Tracheal epithelial cell (primary cell): ENCODE results near the gene CCDC13. TPM values are rescaled to one million over a fixed set of nuclear protein-coding genes. Genes with fewer than 3 reads are reported as not detected.

Experiments used
- total RNA-seq: library from RNA; depleted of rRNA; stranded (reverse); fragments of >200 nt; gene quantifications from 2 replicates; pipeline ENCODE4 v1.2.1, GENCODE V29; 2014

Gene CCDC13, protein sequence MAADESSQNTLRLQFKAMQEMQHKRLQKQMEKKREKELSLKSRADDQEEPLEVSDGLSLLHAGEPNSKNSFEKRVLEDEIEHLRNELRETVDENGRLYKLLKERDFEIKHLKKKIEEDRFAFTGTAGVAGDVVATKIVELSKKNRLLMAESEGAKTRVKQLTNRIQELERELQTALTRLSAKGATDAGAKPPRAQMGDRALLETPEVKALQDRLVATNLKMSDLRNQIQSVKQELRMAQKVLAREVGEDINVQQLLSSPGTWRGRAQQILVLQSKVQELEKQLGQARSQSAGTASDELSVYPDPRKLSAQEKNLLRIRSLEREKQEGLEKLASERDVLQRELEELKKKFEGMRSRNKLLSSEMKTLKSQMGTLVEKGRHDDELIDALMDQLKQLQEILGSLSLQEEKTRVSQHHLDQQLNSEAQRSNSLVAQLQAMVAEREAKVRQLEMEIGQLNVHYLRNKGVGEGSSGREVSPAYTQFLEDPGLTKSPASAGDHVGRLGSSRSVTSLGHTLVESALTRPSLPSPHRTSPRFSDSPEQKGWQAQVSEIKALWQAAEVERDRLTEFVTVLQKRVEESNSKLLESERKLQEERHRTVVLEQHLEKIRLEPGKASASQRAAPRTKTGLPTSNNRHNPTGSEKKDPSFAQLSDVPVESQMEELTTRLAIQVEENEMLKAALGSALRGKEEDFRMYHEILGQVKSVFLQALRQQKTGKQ
- total RNA-seq, result under 0.01 and 0.64 TPM in 2 replicates

DNA sequence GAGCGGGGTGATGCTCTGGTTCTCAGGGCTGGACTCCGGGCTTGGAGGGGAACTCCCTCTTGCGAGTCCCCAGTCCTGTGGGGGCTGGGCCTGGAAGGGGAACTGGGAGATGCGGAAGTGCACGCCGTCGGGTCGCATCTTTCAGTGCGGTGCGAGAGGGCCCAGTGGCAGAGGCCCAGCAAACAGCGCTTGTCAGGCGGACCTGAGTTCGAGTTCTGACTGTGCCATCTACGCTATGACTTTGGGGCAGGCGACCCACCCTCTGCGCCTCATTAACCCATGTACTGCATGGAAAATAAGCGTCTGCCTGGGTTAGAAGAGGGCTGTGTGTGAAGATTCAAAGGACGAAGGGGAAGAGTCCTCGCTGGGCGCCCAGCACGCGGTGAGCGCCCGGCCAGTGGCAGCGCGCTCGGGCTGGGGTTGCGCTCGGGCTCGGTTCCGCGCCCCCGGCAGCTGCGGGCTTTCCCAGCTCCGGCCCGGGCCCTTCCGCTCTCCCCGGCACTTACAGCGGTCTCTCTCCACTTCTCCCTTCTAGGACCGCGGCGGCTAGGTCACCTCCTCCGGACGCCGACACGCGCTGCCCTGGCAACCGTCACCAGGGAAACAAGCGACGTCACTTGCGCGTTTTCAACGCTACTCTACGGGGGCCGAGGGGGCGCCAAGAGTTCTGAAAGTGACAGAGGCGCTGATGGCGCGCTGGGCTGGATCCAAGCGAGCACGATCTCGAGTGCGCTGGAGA lies at the start of gene CCDC13:
CCDC13 (minus strand) TSS at position 584 of the 739 bp plus-strand sequence. CDS start 14,908 bp downstream, outside the sequence.

DNA sequence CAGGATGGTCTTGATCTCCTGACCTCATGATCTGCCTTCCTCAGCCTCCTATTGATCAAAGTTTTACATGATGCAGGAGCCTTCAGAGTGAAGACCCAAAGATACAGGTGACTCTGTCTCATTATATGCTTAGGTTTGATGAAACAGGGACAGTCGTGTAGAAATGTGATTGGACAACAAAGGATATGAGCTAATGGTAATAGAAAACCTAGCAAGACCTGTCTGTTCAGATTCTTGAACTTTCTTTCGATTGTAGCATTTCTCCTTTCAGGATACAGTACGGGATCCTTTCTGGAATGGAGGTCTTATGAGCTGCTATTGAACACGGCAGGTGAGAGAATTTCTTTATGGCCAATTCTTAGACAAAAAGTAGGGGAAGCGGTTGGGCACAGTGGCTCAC lies 36.1 kb upstream of the CCDC13 start, which contains the start of gene ACKR2:
ACKR2 (plus strand) TSS at position 244 of the 400 bp plus-strand sequence. CDS start 55,058 bp downstream, outside the sequence.

DNA sequence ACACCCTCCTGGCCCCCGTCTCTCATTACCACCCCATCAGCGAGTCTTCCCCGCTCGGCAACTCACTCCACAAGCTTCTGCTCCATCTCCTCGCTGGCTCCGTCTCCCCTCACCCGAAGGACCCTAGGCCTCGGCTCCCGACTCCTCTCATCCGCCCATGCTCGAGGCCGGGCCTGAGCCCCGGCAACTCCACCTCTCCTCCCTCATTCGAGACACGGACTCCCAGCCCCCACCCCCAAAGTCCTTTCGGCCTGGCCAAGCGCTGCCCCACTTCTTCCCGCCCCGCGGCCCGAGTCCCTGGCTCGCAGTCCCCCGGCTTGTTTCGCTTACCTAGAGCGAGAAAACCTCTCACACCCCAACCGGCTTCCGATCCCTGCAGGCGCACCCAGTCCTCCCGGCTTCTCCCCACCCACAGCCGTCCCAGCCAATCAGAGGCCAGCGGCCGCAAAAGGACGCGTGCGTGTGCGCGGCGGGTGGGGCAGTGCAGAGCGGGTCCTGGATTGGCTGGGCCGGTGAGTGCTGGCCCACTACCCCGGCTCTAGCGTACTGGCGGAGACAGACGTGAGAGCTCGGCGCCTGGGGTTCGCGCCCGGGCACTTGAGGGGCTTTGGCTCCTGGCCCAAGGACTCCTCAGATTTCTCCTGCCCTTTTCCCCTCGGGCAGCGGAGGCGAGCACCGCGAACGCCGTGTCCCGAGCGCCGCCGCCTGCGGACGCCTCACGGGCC lies 31.2 kb upstream of the CCDC13 start, which contains the start of gene HIGD1A:
HIGD1A (minus strand) TSS at position 385 of the 725 bp plus-strand sequence. CDS start 10,237 bp downstream, outside the sequence.

Other genes starting within 250 kb of the CCDC13 start
- gene SEC22C, start 191.3 kb downstream of the CCDC13 start, total RNA-seq, result 53.3 and 77.6 TPM in 2 replicates
- 19.8 and 24.1 TPM in 2 replicates for gene SS18L2, start 182.4 kb downstream of the CCDC13 start, total RNA-seq
- 22.7 and 25.8 TPM in 2 replicates for gene NKTR, start 172.6 kb downstream of the CCDC13 start, total RNA-seq
- 7.2 and 16.9 TPM in 2 replicates for gene ZBTB47, start 119.6 kb downstream of the CCDC13 start, total RNA-seq
- gene KLHL40, start 87.7 kb downstream of the CCDC13 start, total RNA-seq, result not detected in 2 replicates
- gene HHATL, start 70.5 kb downstream of the CCDC13 start, total RNA-seq, result not detected in 2 replicates
- gene HIGD1A, start 31.2 kb upstream of the CCDC13 start, total RNA-seq, result 212 and 219 TPM in 2 replicates
- gene ACKR2, start 36.2 kb upstream of the CCDC13 start, total RNA-seq, result 0.96 and 1.7 TPM in 2 replicates
- not detected in 2 replicates for gene CYP8B1, start 102.6 kb upstream of the CCDC13 start, total RNA-seq
- gene ZNF662, start 132.9 kb upstream of the CCDC13 start, total RNA-seq, result 0.96 and 1.1 TPM in 2 replicates
- gene GASK1A, start 206.1 kb upstream of the CCDC13 start, total RNA-seq, result 0.48 and 2.6 TPM in 2 replicates